ENCODE results near the gene PROX1. TPM values are rescaled to one million over a fixed set of nuclear protein-coding genes. Genes with fewer than 3 reads are reported as not detected.

Gene PROX1
- total RNA-seq, 2 experiments from 2014 or later, result 0.10 to 0.12 TPM

DNA sequence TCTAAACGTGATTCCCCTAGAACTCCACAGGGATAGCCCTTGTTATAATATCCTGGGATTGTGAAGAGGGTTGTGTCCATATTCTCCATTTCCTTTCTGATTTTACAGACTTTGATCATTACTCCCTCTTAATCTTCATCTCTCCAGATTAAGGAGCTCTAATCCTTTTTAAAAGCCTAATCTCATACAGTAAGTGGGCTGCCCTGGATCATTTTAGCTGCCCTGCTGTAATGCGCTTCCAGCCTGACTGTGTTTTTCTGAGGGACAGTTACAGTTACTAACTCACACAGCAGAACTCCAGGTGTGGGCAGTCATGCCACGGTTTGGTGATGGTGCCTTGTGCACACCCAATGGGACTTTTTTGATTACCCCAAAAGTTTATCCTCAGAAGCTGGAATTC is 33.5 kb downstream of the PROX1 start:
- H3K4me3 Mint-ChIP-seq, result no peak overlapping the region

DNA sequence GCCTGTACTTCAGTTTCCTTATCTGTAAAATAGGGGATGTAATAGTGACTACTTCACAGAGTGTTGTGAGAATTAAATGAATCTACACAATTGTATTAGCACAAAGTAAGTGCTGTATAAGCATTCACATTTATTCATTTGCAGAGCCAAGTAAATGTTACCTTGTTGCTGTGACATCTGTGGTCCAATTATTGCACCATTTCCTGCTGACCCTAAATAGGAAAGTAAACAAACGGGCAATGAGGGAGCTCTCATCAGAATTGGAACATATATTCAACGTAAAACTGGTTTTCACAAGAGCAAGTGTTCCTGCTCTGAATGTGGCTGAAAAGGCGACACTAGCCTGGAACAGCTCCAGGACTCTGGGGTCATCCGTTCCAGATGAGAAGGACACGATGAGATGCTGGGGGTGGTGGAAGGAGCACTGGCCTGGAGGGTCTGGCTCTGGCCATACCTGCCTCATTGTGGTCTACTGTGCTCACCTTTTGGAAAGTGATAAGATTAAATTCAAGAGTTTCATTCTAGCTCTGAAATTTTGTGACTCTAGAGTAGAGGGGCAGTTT is 34.5 kb downstream of the PROX1 start:
- intact Hi-C loops (cut with micrococcal nuclease), result no loop called here
- Mint-ChIP-seq H3K4me1 (ENCODE audit: low read depth) (peaks cover 9% of the 10 kb centered on the region), H3K27me3 (ENCODE audit: low read depth) (peaks cover 1% of the 10 kb centered on the region), H3K27ac (no peak overlapping the region), H3K9me3 (no peaks in the 10 kb centered on the region), H3K4me3 (no peak overlapping the region), H3K36me3 (ENCODE audit: low read depth) (no peaks in the 10 kb centered on the region)
- DNase-seq, result no peak
- CTCF ChIA-PET, result no interaction called here

More for the DNA sequence above, 33.5 kb downstream of the PROX1 start:
- H3K9me3 Mint-ChIP-seq, result no peaks in the 10 kb centered on the region
- CTCF ChIA-PET, result interaction anchor here (0.6 kb wide), 1 partner anchor 413 kb away, joined by 6 read pairs; no protein-coding TSS in a partner anchor
- intact Hi-C loops (cut with micrococcal nuclease), result no loop called here
- no peak overlapping the region for H3K27ac Mint-ChIP-seq
- DNase-seq, result no peak
- H3K36me3 Mint-ChIP-seq (ENCODE audit: low read depth), result no peaks in the 10 kb centered on the region
- no peaks in the 10 kb centered on the region for H3K27me3 Mint-ChIP-seq (ENCODE audit: low read depth)
- peaks cover 9% of the 10 kb centered on the region for H3K4me1 Mint-ChIP-seq (ENCODE audit: low read depth)

DNA sequence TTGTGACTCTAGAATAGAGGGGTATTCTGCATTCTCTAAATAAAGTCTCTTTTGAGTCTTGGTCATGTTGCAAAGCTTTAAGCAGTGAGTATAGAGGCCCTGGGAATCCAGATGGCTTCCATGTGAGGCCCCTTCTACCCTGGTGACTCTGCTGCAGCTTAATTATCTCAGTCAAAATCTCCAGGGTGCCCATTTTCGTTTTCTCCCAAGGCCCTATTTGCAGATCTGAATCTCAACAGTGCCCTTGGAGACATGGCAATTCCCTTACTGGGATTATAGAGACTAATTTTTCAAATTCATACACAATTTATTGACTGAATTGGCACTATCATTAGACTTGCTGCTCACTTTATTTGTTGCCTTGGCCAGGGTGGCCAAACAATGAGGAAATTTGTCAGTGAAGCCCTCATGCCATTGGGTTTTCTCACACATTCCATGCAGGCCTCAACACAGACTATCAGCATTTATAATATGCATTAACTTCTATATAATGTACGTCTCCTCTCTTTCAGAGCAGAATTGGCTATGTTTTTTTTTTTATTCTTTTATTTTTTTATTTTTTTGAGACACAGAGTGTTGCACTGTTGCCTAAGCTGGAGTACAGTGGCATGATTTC is 35.1 kb downstream of the PROX1 start:
- no peaks in the 10 kb centered on the region for H3K9me3 Mint-ChIP-seq
- peaks cover 3% of the 10 kb centered on the region for H3K27me3 Mint-ChIP-seq (ENCODE audit: low read depth)
- CTCF ChIA-PET, result no interaction called here
- intact Hi-C loops (cut with micrococcal nuclease), result no loop called here
- no peak overlapping the region for H3K27ac Mint-ChIP-seq
- H3K4me1 Mint-ChIP-seq (ENCODE audit: low read depth), result peaks cover 9% of the 10 kb centered on the region
- DNase-seq, result no peak
- no peaks in the 10 kb centered on the region for H3K36me3 Mint-ChIP-seq (ENCODE audit: low read depth)
- H3K4me3 Mint-ChIP-seq, result no peak overlapping the region

DNA sequence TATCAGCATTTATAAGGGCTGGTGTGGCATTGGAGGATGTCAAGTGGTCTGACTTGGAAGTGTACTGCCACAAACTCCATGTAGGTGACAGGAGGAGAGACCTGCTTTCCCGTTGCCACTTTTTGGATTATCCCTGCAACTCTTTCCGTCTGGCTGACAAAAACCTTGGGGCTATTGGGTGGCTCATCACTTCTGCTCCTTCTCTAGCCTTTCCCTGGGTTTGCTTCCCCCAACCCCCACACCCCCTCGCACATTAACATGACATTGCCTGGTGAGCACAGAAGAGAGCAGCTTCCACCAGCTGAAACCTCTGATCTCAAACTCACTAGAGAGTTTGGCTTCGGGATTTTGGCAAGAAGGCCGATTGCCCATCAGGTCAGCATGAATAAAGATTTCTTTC is 39.2 kb downstream of the PROX1 start:
- no peak overlapping the region for H3K4me3 Mint-ChIP-seq
- H3K36me3 Mint-ChIP-seq (ENCODE audit: low read depth), result no peaks in the 10 kb centered on the region
- intact Hi-C loops (cut with micrococcal nuclease), result no loop called here
- no peak for DNase-seq
- no peaks in the 10 kb centered on the region for H3K9me3 Mint-ChIP-seq
- no peak overlapping the region for H3K27ac Mint-ChIP-seq
- CTCF ChIA-PET, result no interaction called here
- H3K27me3 Mint-ChIP-seq (ENCODE audit: low read depth), result peaks cover 11% of the 10 kb centered on the region
- no peaks in the 10 kb centered on the region for H3K4me1 Mint-ChIP-seq (ENCODE audit: low read depth)

DNA sequence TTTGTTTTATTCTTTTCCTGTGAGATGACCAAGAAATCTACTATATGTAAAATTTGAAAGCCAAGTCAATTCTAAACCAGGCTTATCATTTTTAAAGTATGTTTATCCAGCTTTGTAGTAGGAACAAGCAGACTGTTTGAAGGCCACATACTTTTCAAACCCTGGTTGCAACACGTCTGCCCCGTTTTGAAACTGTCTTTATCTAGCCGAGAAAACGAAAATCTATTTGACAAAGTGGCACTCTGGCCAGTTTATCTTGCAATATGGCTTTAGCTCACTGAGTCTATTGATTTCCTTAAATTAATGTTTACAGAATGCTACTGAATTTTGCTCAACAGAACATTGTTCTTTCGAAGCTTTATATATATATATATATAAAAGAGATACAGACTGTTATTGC is 39.7 kb downstream of the PROX1 start:
- no peak overlapping the region for H3K27ac Mint-ChIP-seq
- intact Hi-C loops (cut with micrococcal nuclease), result no loop called here
- H3K9me3 Mint-ChIP-seq, result no peaks in the 10 kb centered on the region
- no peaks in the 10 kb centered on the region for H3K4me1 Mint-ChIP-seq (ENCODE audit: low read depth)
- CTCF ChIA-PET, result no interaction called here
- peaks cover 11% of the 10 kb centered on the region for H3K27me3 Mint-ChIP-seq (ENCODE audit: low read depth)
- H3K4me3 Mint-ChIP-seq, result no peak overlapping the region
- no peak for DNase-seq
- H3K36me3 Mint-ChIP-seq (ENCODE audit: low read depth), result no peaks in the 10 kb centered on the region

DNA sequence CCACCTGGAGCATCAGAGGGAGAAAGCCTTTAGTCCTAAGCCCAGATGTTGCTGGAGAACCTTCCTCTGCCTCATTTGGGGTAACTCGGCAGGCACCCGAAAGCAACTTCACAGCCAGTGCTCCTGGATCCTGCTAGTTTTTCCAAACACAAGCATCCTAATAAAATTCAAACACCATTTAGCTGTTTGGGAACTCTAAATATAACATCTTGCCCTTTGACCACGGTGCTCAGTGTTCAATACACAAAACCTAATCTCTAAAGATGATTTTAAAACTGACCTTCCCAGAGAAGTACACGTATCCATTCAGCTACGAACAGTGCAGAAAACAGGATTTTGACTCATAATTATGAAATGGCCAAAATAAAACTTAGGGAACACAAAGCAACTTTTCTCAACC is 40.3 kb downstream of the PROX1 start:
- Mint-ChIP-seq H3K4me3 (no peak overlapping the region), H3K27ac (no peak overlapping the region), H3K27me3 (ENCODE audit: low read depth) (peaks cover 15% of the 10 kb centered on the region), H3K4me1 (ENCODE audit: low read depth) (no peaks in the 10 kb centered on the region), H3K36me3 (ENCODE audit: low read depth) (no peaks in the 10 kb centered on the region), H3K9me3 (no peaks in the 10 kb centered on the region)
- intact Hi-C loops (cut with micrococcal nuclease), result no loop called here
- DNase-seq, result no peak
- CTCF ChIA-PET, result interaction anchor here (0.6 kb wide), 1 partner anchor 54 kb away, joined by 3 read pairs; no protein-coding TSS in a partner anchor

DNA sequence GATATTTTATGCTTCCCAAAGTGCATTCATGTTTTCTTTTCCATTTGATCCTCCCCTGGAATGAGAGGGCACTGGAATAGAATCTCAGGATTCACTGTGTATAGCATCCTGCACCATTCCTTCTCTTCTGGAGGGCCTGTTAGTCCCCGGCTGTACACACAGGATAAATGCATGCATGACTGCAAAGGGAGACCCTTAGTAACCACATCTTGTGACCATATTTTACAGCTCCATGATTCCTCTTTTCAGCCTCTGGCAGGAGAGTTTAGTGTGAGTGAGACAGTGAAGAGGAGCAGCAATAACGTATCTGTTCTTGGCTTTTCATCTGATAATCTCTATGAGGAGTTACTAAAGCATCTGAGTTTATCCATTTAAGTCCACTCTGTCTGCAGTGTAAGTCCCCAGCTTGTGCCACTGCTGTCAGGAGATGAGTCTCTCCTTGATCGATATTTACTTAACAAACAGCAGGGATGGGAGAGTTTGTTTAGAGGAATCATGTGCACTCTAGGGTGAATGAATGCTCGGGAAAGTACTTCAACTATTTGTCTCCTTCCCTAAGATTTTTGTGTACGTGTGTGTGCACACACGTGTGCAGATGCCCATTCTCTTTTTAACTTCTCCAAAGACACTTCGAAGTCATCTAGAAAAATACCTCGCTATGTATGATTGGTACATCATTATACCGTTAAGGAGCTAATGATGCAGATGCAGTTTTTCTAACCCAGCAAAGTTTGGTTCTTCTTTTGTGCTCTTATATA is 41.1 kb downstream of the PROX1 start:
- intact Hi-C loops (cut with micrococcal nuclease), result no loop called here
- no peaks in the 10 kb centered on the region for H3K4me1 Mint-ChIP-seq (ENCODE audit: low read depth)
- H3K9me3 Mint-ChIP-seq, result no peaks in the 10 kb centered on the region
- CTCF ChIA-PET, result interaction anchor here (0.6 kb wide), 1 partner anchor 55 kb away, joined by 3 read pairs; no protein-coding TSS in a partner anchor
- H3K36me3 Mint-ChIP-seq (ENCODE audit: low read depth), result no peaks in the 10 kb centered on the region
- DNase-seq, result no peak
- no peak overlapping the region for H3K27ac Mint-ChIP-seq
- no peak overlapping the region for H3K4me3 Mint-ChIP-seq
- peaks cover 15% of the 10 kb centered on the region for H3K27me3 Mint-ChIP-seq (ENCODE audit: low read depth)

DNA sequence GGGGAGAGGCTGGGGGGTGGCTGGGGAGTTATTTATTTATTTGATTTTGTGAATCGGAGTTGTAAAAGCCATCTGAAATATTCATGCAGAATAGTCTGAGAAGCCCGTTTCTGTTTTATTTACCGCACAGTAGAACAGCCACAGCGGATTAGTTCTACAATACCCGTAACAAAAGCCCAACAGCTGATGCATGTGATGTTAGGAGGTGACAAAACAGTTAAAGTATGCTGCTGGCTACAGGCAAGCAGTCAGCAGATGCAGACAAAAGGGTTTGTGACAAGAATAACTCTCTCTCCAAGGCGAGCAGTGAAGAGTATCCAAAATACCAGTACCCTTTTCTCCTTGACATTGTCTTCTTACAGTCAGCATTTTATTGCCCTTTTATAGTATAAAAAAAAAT is 42.0 kb downstream of the PROX1 start:
- no peak for DNase-seq
- Mint-ChIP-seq H3K4me1 (ENCODE audit: low read depth) (no peaks in the 10 kb centered on the region), H3K9me3 (no peaks in the 10 kb centered on the region), H3K27me3 (ENCODE audit: low read depth) (peaks cover 19% of the 10 kb centered on the region), H3K27ac (no peak overlapping the region), H3K4me3 (no peak overlapping the region), H3K36me3 (ENCODE audit: low read depth) (no peaks in the 10 kb centered on the region)
- CTCF ChIA-PET, result no interaction called here
- intact Hi-C loops (cut with micrococcal nuclease), result no loop called here

DNA sequence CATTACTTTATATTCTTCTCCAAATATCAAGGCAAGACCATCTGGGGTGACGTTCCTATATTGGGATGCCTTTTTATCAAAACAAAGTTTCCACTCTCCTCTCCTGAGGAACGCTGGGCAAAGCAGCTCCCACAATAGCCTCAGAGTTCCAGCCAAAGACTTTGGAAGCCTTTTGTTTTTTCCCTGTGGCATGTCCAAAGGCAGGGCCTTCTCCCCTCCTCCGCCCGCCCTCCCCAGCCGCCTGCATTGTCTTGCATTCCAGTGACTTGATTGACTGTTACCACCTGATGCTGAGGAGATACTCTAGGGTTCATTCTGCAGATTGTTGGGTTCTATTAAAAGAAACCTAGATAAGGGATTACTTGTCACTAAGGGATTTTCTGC is 43.5 kb downstream of the PROX1 start:
- Mint-ChIP-seq H3K36me3 (ENCODE audit: low read depth) (no peaks in the 10 kb centered on the region), H3K27me3 (ENCODE audit: low read depth) (peaks cover 19% of the 10 kb centered on the region), H3K4me1 (ENCODE audit: low read depth) (no peaks in the 10 kb centered on the region), H3K9me3 (no peaks in the 10 kb centered on the region), H3K27ac (no peak overlapping the region), H3K4me3 (no peak overlapping the region)
- intact Hi-C loops (cut with micrococcal nuclease), result no loop called here
- CTCF ChIA-PET, result no interaction called here
- no peak for DNase-seq

DNA sequence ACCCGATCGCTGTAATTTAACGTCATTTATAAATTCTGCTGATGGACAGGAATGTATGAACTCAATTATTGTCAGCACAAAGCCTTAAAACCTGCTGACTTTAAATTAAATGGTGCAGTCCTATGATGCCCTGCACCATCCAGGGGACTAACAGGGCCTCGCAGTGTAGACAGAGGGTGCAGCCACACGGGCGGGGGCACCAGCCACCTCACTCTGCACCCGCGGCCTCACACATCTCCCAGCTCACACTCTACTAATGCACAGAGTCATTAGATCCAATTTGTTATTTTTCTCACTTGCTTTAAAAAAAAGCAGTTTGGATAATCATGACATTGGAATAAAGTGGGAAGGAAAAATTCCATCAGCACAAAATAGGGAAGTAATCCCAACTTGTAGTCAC is 49.7 kb downstream of the PROX1 start:
- DNase-seq, result no peak
- no peaks in the 10 kb centered on the region for H3K36me3 Mint-ChIP-seq (ENCODE audit: low read depth)
- H3K4me1 Mint-ChIP-seq (ENCODE audit: low read depth), result no peaks in the 10 kb centered on the region
- intact Hi-C loops (cut with micrococcal nuclease), result no loop called here
- no peak overlapping the region for H3K27ac Mint-ChIP-seq
- no peaks in the 10 kb centered on the region for H3K9me3 Mint-ChIP-seq
- H3K27me3 Mint-ChIP-seq (ENCODE audit: low read depth), result peaks cover 13% of the 10 kb centered on the region
- CTCF ChIA-PET, result interaction anchor here (1.3 kb wide), 1 partner anchor 12 kb away, joined by 3 read pairs; no protein-coding TSS in a partner anchor
- no peak overlapping the region for H3K4me3 Mint-ChIP-seq

DNA sequence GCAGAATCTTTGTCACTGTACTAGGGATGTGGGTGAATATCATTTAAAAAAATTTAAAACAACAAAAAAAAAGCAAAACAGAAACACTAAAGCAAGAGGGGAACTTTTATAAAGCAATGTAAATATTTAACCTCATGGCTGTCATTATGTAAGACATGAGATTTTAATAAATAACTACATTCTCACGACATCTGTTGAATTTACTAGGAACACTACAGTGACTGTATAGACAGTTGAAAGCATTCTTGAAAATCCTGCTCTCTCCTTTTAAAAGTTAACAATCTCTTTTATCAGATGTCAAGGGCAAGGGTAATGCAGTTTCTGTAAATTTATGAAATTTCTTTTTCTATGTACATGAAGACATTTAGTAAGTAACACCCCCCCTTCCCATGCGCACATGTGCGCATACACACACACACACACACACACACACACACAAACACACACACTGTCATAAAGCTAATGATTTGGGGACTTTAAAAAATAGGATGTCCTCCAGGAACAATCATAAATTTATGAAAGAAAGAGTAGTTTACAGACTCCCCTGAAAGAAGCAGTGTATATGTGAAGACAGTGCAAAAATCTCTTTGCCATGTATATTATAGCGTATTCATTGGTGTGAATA is 51.7 kb downstream of the PROX1 start:
- no peak for DNase-seq
- intact Hi-C loops (cut with micrococcal nuclease), result no loop called here
- Mint-ChIP-seq H3K36me3 (ENCODE audit: low read depth) (no peaks in the 10 kb centered on the region), H3K9me3 (no peaks in the 10 kb centered on the region), H3K27ac (no peak overlapping the region), H3K4me1 (ENCODE audit: low read depth) (no peaks in the 10 kb centered on the region), H3K4me3 (no peak overlapping the region), H3K27me3 (ENCODE audit: low read depth) (peaks cover 7% of the 10 kb centered on the region)
- CTCF ChIA-PET, result no interaction called here

DNA sequence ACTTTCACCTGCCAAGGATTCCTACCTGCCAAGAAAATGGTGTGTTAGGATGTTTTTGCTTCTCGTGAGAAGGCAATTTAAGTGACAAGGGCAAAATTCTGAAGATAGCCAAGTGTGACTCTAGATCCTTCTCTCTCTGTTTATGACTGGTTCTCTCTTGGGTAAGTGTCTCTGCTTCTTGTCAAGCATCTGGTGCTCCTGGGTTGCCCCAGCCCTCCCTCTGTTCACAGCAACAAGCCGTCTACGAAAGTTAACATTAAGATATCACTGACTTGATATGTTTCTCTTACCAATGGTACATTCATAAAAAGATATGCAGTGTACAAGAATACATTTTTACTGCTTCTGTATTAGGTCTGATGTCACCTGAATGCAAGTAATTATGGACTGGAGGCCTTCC is 55.4 kb downstream of the PROX1 start:
- intact Hi-C loops (cut with micrococcal nuclease), result no loop called here
- peaks cover 6% of the 10 kb centered on the region for H3K27me3 Mint-ChIP-seq (ENCODE audit: low read depth)
- H3K4me3 Mint-ChIP-seq, result no peak overlapping the region
- H3K4me1 Mint-ChIP-seq (ENCODE audit: low read depth), result no peaks in the 10 kb centered on the region
- H3K36me3 Mint-ChIP-seq (ENCODE audit: low read depth), result no peaks in the 10 kb centered on the region
- H3K27ac Mint-ChIP-seq, result no peak overlapping the region
- peaks cover 5% of the 10 kb centered on the region for H3K9me3 Mint-ChIP-seq
- DNase-seq, result no peak
- CTCF ChIA-PET, result no interaction called here

Measured in activated naive CD4-positive, alpha-beta T cell treated with anti-CD3 and anti-CD28 coated beads for 36 hours (primary cell).